Mucosa of rectum (tissue), 2 donors: ENCODE results near the gene SOX5.
"Not testable (repeated sequence)": the region's sequence is repeated elsewhere in the genome, so short reads cannot be mapped to it uniquely, and the experiment has no call there.

Experiments used
- H3K27ac ChIP-seq, 2 donors: one replicate each; pipeline ENCODE4 v1.7.0; 2013; ENCODE audit warnings: inconsistent platforms in 2 of 2, low read depth in 2 of 2, low read length in 2 of 2
- H3K27me3 ChIP-seq, 2 donors: one replicate each; pipeline ENCODE4 v1.7.0; 2013; ENCODE audit warnings: low read length in 2 of 2; ENCODE audit not compliant: control insufficient read depth in 2 of 2, insufficient read depth in 2 of 2
- H3K36me3 ChIP-seq, 2 donors: one replicate each; pipeline ENCODE4 v1.7.0; 2013; ENCODE audit warnings: low read length in 2 of 2; ENCODE audit not compliant: control insufficient read depth in 2 of 2, insufficient read depth in 2 of 2
- H3K4me1 ChIP-seq, 2 donors: one replicate each; pipeline ENCODE4 v1.7.0; 2013; ENCODE audit warnings: low read length in 2 of 2, mild to moderate bottlenecking in 1 of 2; ENCODE audit not compliant: control insufficient read depth in 2 of 2, insufficient read depth in 2 of 2
- H3K4me3 ChIP-seq, 2 donors: one replicate each; pipeline ENCODE4 v1.7.0; 2013; ENCODE audit warnings: low read length in 2 of 2
- H3K9ac ChIP-seq, 2 donors: one replicate each; pipeline ENCODE4 v1.7.0; 2013; ENCODE audit warnings: low read length in 2 of 2, low read depth in 1 of 2, mild to moderate bottlenecking in 1 of 2
- H3K9me3 ChIP-seq, 2 donors: one replicate each; pipeline ENCODE4 v1.7.0; 2013; ENCODE audit warnings: low read length in 2 of 2; ENCODE audit not compliant: control insufficient read depth in 2 of 2
- donor health status: healthy.
- donor health status: Normal muscosa, but diverticular disease.

SOX5 gene

DNA sequence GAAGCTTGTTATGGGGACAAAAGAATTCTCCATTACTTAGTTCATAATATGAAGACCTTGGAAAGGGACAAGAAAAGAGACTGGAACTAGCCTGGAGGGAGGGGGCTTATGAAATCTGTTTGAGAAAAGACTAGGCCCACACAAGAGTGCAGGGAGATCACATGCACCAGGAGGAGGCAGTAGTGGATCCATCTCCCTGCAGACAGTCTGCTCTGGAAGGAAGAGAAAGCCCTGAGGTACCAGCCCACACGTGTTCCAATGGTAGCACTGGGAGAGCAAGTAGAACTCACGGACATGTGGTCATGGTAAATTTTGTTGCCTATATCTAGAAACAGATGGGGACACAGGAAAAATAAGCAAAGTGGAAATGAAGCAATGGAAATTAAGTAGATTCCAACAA, 445.4 kb downstream of the SOX5 start:
- Histone ChIP-seq H3K4me3 (no peak overlapping the region), H3K9me3 (no peaks in the 10 kb centered on the region), H3K27ac (no peak overlapping the region), H3K36me3 (no peaks in the 10 kb centered on the region), H3K9ac (no peak overlapping the region), H3K27me3 (no peaks in the 10 kb centered on the region), H3K4me1 (no peaks in the 10 kb centered on the region)

DNA sequence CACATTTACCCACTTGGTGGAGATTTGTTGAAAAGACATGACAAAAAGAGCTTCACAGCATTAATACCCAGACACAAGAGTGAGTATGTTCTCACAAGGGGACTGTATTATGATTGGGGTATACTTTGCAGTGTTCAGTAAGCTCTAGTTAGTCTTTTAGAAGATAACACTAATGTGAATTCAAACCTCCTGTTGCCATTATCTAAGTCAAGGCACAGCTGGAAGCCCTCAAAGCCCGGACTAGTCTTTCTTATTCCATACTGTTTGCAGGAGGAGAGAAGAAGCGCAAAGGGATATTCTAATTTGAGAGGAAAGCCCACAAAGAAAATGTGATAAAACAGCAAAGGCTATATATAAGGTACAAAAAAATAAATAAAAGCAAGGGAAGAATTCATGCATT, 445.9 kb downstream of the SOX5 start:
- Histone ChIP-seq H3K27ac (no peak overlapping the region), H3K4me1 (no peaks in the 10 kb centered on the region), H3K27me3 (no peaks in the 10 kb centered on the region), H3K36me3 (no peaks in the 10 kb centered on the region), H3K9ac (no peak overlapping the region), H3K9me3 (no peaks in the 10 kb centered on the region), H3K4me3 (no peak overlapping the region)

DNA sequence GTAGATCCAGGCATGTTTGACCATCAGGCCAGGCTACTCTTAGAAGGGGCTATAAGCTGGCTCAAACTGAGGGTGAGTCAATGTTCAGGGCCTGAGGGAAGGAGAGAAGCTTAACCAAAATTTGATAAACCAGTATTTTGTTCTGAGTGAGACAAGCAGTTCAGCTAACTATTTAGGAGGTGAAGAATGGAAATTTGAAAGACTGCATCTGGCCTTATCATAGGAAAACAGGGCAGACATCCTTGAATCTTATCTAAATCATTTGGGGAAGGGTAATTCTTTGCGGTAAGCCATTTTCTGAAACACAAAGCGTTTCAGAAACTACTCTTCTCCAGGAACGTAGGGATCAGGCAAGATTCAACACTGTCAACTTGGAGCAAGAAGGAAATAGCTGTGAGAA, 447.2 kb downstream of the SOX5 start:
- Histone ChIP-seq H3K4me3 (no peak overlapping the region), H3K27me3 (no peaks in the 10 kb centered on the region), H3K36me3 (no peaks in the 10 kb centered on the region), H3K9ac (no peak overlapping the region), H3K9me3 (no peaks in the 10 kb centered on the region), H3K27ac (no peak overlapping the region), H3K4me1 (no peaks in the 10 kb centered on the region)

DNA sequence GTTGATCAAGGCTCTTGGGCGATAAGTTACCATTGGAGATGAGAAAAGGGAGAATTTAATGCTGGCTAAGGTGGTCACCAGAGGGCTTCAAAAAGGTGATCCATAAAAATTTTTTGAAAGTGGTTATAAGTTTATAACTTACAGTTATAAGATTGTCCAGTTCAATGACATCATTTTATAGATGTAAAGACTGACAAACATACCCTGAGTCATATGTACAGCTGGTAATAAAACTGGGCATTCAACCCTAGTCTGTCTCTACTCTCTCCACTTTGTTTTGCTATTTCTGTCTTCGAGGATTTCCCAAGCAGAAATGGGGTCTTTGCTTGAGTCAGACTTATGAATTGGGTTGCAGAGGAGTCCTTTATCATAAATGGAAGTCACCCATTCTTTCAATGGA, 454.0 kb downstream of the SOX5 start:
- Histone ChIP-seq H3K4me3 (no peak overlapping the region), H3K9me3 (no peaks in the 10 kb centered on the region), H3K9ac (no peak overlapping the region), H3K27me3 (no peaks in the 10 kb centered on the region), H3K27ac (no peak overlapping the region), H3K36me3 (no peaks in the 10 kb centered on the region), H3K4me1 (no peaks in the 10 kb centered on the region)

DNA sequence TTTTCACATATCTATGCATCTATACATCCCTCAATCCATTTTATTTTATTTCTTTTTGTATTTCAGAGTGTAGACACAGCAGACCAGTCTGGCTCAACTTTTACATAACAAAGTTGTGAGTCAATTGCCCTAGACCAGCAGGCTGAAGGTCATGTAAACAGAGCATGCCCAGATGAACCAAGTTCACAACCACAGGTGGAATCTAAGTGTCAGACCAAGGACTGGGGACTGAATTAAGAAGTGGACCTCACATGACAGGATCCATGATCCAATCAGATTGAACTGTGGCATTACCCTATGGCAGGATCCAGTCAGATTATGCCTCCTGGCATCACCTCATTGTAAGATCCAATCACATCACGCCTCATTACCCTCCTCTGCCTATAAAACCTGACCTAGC, 455.8 kb downstream of the SOX5 start:
- H3K4me1 ChIP-seq = no peaks in the 10 kb centered on the region
- no peak overlapping the region for H3K4me3 ChIP-seq
- no peak overlapping the region for H3K9ac ChIP-seq
- H3K27me3 ChIP-seq = no peaks in the 10 kb centered on the region
- no peaks in the 10 kb centered on the region for H3K36me3 ChIP-seq
- H3K27ac ChIP-seq = no peak overlapping the region
- H3K9me3 ChIP-seq = no peaks in the 10 kb centered on the region

DNA sequence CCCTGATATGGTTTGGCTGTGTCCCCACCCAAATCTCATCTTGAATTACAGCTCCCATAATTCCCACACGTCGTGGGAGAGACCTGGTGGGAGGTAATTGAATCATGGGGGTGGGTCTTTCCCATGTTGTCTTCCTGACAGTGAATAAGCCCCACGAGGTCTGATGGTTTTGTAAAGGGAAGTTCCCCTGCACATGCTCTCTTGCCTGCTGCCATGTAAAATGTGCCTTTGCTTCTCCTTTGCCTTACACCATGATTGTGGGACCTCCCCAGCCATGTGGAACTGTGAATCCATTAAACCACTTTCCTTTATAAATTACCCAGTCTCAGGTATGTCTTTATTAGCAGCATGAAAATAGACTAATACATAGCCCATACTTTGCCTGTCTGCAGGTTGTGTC, 458.4 kb downstream of the SOX5 start:
- H3K9ac ChIP-seq, H3K27ac ChIP-seq: not testable (repeated sequence)

DNA sequence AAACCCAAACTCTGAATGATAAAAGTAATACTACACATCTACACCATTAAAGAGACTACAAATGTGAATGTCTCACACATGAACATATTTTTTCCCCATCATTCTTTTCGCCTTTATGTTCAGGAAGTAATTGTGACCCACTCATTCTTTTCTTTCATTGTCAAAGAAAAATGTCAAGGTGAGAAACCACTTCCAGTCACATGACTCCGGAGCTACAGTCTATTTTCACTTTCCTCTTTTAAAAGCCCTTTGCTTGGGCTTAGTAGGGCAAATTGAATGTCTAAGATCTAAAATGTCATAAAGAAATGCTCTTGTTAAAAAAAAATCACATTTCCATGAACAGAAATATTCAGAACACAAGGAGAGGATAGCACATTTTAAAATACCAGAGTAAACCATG, 461.3 kb downstream of the SOX5 start:
- no peaks in the 10 kb centered on the region for H3K9me3 ChIP-seq
- no peaks in the 10 kb centered on the region for H3K36me3 ChIP-seq
- no peak overlapping the region for H3K9ac ChIP-seq
- no peak overlapping the region for H3K27ac ChIP-seq
- no peaks in the 10 kb centered on the region for H3K27me3 ChIP-seq
- no peaks in the 10 kb centered on the region for H3K4me1 ChIP-seq
- no peak overlapping the region for H3K4me3 ChIP-seq

More for the DNA sequence above, 458.4 kb downstream of the SOX5 start:
- not testable (repeated sequence) for H3K27me3 ChIP-seq, H3K4me1 ChIP-seq, H3K4me3 ChIP-seq, H3K9me3 ChIP-seq, H3K36me3 ChIP-seq

DNA sequence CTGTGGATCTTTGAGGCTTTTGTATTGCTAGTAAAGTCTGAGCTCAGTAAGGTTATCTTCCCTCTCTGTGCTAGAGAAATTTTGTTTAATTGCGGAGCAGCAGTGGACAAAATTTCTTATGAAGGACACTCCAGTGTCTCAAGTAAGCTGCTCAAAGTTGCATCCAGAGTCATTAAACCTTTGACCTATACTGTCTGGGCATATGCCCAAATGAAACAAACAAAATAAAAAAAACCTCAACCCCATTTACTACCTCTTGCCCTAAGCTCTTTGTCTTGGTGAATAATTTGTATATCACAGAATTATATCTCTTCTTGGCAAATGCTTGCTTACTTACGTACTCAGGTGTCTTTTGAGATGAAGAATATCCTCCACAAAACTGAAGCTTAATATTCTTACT, 465.2 kb downstream of the SOX5 start:
- Histone ChIP-seq H3K36me3 (no peaks in the 10 kb centered on the region), H3K4me3 (no peak overlapping the region), H3K27ac (no peak overlapping the region), H3K9ac (no peak overlapping the region), H3K4me1 (no peaks in the 10 kb centered on the region), H3K27me3 (no peaks in the 10 kb centered on the region), H3K9me3 (no peaks in the 10 kb centered on the region)

DNA sequence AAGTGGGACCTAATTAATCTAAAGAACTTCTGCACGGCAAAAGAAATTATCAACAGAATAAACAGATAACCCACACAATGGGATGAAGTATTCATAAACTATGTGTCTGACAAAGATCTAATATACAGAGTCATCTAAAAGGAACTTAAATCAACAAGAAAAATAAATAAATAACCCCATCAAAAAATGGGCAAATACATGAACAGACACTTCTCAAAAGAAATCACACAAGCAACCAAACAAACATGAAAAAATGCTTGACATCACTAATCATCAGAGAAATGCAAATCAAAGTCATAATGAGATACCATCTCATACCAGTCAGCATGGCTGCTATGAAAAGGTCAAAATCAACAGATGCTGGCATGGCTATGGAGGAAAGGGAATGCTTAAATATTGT, 466.9 kb downstream of the SOX5 start:
- Histone ChIP-seq H3K36me3 (no peaks in the 10 kb centered on the region), H3K27me3 (no peaks in the 10 kb centered on the region), H3K27ac (no peak overlapping the region), H3K4me3 (no peak overlapping the region), H3K4me1 (no peaks in the 10 kb centered on the region), H3K9me3 (no peaks in the 10 kb centered on the region), H3K9ac (no peak overlapping the region)
